Hematopoietic multipotent progenitor cell treated with erythropoietin and hydrocortisone succinate and interleukin-3 and kit ligand, for 15 days (in vitro differentiated cells): ENCODE measurements around the gene SH3PXD2A.

Experiments
- DNase-seq: peaks from one replicate; pipeline ENCODE4 v3.0.0-alpha.2; 2015; ENCODE audit warnings: low spot score

SH3PXD2A gene, protein sequence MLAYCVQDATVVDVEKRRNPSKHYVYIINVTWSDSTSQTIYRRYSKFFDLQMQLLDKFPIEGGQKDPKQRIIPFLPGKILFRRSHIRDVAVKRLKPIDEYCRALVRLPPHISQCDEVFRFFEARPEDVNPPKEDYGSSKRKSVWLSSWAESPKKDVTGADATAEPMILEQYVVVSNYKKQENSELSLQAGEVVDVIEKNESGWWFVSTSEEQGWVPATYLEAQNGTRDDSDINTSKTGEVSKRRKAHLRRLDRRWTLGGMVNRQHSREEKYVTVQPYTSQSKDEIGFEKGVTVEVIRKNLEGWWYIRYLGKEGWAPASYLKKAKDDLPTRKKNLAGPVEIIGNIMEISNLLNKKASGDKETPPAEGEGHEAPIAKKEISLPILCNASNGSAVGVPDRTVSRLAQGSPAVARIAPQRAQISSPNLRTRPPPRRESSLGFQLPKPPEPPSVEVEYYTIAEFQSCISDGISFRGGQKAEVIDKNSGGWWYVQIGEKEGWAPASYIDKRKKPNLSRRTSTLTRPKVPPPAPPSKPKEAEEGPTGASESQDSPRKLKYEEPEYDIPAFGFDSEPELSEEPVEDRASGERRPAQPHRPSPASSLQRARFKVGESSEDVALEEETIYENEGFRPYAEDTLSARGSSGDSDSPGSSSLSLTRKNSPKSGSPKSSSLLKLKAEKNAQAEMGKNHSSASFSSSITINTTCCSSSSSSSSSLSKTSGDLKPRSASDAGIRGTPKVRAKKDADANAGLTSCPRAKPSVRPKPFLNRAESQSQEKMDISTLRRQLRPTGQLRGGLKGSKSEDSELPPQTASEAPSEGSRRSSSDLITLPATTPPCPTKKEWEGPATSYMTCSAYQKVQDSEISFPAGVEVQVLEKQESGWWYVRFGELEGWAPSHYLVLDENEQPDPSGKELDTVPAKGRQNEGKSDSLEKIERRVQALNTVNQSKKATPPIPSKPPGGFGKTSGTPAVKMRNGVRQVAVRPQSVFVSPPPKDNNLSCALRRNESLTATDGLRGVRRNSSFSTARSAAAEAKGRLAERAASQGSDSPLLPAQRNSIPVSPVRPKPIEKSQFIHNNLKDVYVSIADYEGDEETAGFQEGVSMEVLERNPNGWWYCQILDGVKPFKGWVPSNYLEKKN

DNA sequence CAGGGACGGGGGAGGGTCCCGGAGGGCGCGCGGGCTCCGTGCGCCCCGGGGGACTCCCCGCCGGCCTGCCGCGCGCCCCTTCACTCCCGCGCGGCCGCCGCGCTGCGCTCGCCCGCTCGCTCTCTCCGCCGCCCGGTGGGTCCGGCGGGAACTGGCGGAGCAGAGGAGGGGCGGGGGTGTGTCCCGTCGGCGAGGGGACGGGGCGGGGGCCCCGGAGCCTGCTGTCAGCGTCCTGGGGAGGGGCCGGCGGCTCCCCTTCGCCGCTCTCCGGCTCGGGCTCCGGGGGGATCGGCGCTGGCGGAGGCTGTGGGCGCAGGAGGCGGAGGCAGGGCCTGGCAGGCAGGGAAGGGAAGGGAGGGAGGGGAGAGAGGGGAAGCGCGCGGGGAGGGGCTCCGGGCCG lies at the start of gene SH3PXD2A:
SH3PXD2A (minus strand) TSS at position 153 of the 400 bp plus-strand sequence. CDS start 310 bp downstream, outside the sequence.
- no peak for DNase-seq

DNA sequence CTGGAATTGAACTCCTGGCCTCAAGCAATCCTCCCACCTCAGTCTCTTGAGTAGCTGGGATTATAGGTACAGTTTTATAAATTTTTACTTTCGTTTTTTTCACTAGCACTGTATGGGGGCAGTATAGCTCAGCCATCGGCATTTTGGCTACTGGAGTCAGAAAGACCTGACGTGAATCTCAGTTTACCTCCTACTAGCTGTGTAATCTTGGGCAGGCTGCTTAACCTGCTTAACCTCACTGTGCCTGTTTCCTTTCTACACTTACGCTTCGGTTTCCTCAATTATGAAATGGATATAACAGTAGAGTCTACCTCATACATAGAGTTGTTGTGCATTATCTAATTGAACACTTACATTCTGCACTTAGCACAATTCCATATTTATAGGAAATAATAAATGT lies 45.9 kb upstream of the SH3PXD2A start:
- DNase-seq = no peak

DNA sequence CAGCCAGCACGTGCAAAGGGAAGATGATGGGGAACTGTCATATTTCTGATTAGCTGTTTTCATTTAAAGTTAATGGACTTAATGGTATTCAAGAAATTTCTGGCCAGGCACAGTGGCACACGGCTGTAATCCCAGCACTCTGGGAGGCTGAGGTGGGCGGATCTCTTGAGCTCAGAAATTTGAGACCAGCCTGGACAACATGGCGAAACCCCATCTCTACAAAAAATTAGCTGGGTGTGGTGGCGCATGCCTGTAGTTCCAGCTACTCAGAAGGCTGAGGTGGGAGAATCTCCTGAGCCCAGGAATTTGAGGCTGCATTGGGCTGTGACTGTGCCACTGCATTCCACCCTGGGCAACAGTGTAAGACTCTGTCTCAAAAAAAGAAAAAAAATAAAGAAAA lies 43.9 kb upstream of the SH3PXD2A start:
- DNase-seq = no peak

DNA sequence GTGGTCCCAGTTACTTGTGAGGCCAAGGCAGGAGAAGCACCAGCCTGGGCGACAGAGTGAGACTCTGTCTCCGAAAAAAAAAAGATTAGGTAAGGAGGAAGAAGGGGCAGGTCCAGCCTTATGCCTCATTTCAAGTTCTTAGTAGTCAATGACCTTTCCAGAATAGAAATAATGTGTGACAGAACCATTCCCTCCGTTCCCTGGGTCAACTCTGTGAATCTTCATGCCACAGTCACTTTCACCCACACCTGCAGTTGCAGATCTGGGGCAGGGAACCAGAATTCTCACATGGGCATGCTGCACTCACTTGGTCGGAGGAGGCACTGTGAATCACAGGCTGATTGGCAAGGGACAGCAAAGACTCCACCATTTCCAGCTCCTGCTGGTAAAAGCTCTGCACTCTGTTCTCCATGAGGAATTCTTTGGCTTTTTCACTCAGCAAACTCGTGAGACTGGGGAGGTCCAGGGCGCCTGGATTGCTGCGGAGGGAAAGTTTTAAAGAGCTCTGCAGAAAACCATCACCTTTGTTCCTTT lies 41.9 kb upstream of the SH3PXD2A start:
- no peak for DNase-seq

DNA sequence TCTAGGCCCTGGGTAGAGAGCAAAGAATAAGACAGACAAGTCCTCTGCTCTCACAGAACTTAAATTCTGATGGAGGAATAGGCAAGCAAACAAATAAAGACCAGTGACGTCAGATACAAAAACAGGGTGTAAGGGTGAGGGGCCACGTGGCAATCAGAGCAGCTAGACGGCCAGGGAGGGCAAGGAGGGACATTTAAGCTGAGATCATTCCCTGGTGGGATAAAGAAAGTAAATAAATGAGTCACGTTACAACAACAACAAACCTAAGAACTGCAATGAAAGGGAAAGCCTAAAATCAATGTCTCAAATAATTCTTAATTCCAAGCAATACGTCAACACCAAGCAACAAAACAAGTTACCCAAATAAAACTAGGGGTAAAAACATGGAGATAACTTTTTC lies 40.8 kb upstream of the SH3PXD2A start:
- no peak for DNase-seq

DNA sequence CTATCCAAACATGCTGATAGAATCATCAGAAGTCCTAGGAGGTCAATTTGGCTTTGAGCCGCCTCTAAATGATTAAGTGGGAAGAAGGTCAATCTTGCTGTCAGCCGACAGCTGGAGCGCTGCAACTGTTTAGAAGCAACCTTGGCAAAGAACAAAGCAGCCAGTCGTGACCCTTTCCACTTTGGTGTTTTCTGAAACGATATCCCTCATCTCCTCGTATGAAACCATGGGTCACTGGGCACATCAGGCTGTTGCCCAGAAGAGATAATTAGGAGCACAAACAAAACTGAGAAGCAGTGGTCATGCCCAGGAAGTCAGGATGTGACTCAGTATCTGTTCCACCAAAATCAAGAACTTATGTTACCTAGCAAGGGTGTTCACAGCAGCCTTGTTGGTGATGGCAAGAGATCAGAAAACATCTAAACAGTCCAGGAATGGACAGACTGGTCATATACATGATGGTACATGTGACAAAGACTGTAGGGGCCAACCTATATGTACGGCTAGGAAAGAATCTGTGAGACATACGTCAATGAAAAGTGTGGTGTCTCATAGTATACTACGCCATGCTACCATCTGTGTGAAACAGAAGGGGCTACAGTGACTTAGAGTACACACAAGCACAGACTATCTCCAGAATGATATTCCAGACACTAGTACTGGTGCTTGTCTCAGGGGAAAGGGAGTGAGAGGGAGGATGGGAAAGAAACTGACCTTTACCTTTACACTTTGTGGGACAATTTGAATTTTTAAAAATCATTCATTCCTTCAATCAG lies 40.2 kb upstream of the SH3PXD2A start:
- DNase-seq = no peak

DNA sequence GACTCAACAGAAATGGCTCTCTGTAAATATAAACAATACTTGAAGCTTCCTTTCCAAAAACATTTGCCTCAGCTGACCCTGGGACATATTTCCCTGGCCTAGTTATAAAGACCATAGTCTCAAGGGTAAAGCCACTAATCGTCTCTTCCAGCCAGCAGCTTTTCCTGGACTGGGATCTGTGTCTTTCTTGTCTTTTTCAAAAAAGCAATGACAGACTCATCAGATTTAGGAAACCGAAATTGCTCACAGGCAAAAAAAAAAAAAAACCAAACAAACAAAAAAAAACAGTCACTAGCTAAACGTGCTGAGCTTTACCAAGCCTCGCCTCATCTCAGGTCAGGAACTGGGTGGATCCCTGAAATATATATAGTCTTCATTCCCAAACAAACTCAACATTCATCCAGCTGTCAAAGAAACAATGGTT lies 39.1 kb upstream of the SH3PXD2A start:
- DNase-seq = no peak

DNA sequence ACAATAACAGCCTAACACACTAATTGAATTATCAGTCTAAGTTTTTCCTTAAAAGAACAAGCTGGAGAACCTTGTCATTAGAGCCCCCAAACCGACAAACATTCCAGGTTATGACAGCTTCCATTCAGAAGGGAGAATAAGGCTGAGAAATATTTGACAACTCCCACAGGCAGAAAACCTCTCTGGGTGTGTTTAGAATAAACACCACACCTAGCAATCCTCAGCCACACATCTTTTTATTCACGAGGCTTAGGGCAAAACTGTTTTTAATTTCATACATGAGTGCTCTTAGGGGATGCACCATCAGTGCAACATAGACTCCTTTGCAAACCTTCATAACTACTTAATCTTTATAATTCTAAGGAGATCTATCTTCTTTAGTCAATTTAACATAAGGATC lies 38.4 kb upstream of the SH3PXD2A start:
- DNase-seq = no peak

DNA sequence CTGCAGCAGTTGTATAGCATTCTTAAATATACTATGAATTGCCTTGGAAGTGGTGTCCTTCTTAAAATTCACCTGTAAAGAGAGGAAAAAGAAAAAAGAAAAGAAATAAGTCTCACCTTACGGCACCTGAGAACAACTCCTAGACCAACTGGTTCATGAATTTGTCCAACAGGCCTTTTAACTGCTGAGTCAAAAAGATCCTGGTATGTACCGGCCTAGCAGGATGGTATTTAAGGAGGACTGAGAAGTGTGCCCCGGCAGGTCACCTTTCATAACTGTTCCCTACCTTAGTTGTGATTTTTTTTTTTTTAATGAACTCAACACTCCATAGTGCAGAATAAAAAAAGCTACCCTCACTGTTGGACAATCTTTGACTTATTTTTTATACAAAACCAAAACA lies 36.8 kb upstream of the SH3PXD2A start:
- DNase-seq = no peak

DNA sequence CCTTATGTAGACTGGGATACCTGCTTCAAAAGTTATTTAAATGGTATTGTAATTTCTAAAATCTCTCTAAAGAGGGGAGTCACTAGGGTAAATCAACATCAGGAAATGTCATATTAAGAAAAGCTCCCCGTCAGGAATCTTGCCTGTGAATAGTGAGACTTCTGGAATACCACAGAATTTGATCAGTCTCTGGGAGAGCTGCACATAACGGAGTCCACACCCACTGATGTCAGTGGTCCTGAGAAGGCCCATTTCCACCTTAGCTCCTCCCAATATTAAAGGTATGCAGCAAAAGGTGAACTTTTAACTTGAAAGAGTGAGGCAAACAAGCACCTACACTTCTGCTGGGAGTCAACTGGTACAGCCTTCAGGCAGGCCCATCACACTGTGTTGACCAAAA lies 35.3 kb upstream of the SH3PXD2A start:
- DNase-seq = no peak

DNA sequence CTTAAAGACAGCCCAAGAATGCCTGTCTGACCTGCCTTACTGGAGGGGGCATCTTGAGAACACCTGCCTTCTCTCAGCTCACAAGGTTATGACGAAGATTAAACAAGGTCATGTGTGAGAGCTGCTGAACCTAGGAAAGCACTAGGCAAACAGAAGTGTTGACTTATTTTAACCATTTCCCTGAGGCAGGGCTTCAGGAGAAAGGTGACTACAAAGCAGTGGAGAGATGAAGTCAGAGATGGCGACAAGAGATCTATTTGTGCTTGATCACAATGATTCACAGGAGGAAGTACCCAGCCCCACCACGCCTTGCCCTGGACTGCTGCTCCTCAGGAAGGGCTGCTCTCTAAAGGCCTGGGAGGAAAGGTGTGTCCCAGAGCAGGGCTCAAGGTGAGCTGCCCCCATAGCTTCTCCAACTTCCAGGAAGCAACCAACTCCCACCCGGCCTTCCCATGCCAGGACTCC lies 34.9 kb upstream of the SH3PXD2A start:
- DNase-seq = no peak

DNA sequence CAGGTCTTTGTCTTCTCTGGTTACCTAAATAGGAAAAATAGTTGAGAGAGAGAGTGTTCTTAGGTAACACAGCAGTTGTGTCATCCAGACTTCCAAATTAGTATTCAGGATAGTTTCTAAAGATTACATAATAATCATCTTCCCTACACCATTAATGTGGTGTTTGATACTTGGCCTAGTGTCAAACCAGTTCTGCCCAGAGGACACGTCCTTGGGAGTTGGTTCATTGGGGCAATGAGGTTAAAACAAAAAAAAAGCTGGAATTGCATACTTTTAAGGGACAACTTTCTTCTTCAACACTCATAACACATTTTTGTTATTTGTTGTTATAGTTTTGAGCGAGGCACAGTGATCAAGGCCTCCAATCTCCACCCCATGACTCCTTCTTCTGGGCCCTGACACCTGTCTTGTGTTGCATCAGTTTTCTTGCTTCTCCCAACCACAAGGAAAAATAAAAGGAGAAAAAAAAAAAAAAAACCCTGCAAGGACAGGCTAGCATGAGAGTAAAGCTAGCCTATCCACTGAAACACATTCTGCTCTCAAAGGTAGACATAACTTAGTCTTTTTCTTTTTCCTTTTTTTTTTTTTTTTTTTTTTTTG lies 33.8 kb upstream of the SH3PXD2A start:
- DNase-seq = no peak

DNA sequence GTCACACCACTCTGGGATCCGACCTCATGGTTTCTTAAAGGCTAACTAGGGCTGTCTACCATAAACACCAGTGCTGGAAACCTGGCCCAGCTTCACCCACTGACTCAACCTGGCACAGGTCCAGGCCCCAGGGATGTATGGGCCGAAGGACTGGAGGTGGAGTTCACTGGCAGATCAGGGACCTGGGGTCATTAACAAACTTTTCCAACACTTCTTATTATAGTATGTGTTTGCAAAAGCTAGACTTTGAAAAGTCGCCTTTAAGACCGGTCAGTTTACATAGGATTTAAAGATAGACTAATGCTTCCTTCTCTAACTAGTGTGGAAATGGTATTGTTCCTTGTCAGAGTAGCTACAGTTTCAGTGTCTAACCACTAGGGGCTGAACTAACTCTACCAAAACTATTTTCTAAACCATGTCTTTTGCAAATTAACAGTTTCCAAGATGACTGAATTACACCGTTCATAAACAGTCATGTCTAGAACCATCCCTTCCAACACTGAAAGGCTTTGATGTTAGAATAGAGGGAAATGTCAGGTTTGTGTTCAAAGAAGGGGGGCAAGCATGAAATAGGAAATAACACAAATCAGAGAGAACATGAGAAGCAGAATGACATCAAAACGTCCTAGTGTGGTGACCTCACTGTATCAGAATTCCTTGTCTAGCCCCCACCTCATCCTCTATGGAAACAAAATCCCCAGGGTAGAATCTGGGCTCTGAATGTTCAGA lies 32.9 kb upstream of the SH3PXD2A start:
- peak; percentile 63 for DNase-seq

DNA sequence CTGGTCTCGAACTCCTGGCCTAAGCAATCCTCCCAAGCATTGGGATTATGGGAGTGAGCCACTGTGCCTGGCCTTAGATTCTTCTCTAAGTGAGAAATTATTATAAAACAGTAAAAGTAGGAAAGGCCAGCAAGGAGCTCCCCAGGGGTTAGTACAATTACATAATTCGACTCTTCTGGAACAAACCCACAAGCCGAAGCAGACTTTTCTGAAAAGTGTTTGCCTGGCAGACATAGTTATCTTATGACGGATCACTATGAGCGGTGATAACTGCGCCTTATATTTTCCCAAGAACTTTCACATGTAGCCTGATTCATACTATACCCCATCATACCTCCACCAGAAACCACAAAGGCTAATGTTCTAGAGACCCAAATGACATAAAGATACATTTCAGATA lies 30.2 kb upstream of the SH3PXD2A start:
- DNase-seq = no peak

DNA sequence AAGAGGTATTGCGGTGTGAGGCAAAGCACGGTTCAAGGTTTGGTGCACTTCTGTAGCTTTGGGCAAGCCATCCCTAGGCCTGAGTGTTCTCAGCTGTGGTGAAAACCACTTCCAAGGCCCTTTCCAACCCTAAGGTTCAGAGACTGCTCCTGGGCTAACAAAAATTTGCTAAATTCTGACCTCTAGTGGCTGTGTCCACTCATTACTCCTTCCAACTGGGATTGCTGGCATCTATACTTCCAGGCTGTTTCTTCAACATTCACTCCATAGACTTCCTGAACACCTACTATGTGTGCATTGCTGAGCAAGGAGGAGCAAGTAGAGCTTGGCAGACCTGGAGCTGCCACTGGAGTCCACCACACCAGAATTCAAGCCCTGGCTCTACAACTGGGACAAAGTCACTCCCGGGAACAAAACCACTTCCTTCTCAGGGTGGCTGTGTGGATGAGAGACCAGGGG lies 29.3 kb upstream of the SH3PXD2A start:
- peak; percentile 59 for DNase-seq

DNA sequence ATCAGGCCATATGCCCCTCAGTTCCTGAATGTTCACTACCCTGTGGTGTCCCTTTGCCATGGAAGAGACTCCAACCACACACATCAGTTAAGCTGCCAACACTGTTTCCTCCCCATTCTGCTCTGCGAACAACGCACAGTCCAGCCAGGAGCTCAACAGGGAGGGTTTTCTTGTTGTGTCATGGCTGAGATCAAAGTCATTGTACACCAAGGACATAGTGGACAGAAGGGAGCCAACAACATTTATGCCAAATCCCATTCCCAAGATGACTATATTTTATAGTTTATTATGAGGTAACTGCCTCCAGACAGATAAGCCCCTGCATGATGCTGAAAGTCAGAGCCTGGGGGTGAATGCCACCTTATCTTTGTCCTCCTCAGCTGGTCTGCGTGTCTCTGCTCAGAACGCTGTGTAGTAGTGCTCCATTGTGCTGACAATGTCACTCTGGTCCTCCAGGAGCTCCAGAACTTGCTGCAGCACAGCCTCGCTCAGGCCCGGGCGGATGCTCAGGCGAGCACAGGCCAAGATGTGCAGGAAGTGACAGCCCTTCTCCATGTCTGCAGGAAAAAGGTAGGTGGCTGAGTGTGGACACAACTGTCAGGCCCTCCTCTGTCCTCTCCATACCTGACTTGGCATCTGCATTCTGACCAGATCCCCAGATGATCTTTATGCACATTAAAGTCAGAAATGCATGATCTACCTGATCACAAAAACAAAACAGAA lies 27.1 kb upstream of the SH3PXD2A start:
- DNase-seq = no peak

DNA sequence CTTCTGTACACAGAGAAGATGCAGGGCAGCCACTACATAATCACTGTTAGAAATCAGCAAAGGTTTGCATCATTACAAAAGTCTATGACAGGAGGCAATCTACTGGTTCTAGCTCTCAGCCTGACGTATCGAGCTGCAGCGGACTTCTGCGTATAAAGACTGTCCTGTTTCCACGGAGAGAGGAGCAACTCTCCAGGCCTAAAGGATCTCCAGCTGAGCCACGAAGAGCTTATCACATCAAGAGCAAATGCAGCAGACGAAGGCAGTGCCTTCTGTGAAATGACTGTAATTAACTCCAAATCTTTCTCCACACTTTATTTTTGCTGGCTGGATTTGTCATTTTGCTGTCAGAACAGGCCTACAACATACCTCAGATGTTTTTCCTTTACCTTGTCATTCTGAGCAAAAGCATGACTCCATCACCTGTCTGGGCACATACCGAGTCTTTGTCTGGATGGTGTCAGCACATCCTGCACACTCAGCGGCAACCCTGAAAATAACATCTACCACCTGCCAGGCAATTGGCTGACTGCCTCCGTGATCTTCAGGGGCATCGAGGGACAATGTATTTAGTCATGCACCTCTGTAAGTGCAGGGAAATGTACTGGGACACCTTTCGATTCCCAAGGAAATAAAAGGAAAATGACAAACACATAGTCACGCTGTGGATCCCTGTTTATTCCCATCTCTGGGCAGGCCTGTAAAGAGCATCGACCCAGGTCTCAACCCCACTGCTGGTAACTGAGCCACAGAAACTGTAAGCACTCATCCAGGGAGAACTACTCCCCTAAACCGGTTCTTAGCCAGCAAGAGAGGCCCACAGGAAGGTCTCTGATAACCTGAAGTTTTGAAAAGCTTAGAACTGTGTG lies 26.3 kb upstream of the SH3PXD2A start:
- no peak for DNase-seq

DNA sequence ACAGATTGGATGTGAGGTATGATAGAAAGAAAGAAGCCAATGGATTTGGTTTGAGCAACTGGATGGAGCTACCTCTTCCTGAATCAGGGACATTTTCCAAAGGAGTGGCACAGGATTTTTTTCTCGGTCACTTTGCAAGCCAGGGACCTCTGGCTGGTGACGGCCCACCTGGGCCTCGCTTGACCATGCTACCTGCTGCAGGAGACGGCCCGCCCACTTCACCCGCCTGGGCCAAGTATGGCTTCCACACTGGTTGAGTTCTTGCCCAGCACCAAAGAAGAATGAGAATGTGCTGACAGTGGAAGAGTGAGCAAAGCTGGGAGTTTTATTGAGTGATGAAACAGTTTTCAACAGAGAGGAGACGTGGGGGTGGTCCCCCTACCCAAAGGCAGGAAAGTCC lies 24.5 kb upstream of the SH3PXD2A start:
- DNase-seq = no peak

DNA sequence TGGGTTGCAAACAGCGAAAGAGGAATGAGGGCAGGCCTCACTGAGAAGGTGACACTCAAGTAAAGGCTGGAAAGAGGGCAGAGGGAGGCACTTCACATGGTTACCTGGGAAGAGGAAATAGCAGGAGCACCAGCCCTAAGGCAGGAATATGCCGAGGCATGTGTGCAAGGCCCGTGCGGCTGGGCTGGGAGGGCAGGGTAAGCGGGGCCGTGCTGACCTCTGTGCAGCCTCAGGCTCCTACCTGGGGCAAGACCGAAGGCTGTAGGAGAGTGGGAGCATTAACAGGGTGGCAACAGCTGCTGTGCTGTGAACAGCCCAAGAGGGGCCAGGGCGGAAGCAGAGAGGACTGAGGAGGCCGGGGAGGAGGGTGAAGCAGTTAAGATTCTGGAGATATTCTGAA lies 24.0 kb upstream of the SH3PXD2A start:
- DNase-seq = no peak
